ENCODE measurements around the gene GPS2.

GPS2 gene

DNA sequence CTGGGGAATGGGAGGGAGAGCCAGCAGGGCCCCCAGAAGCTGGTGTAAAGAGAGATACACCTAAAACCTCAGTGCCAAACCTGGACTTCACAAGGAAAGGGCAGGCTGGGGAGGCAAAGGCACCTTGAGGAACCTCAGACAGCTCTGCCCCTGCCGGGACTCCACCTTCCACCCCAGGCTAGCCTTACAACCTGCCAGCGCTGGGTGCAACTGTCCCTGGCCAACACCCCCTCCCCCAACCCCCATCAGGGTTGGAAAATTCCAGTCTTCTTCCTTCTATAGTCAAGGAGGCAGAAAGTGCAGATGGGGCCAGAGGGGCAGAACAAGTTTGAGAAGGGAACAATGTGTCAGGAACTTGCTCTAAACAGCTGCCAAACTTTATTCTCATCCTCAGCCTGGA lies 23.0 kb downstream of the GPS2 start:
- no peak for DNase-seq

DNA sequence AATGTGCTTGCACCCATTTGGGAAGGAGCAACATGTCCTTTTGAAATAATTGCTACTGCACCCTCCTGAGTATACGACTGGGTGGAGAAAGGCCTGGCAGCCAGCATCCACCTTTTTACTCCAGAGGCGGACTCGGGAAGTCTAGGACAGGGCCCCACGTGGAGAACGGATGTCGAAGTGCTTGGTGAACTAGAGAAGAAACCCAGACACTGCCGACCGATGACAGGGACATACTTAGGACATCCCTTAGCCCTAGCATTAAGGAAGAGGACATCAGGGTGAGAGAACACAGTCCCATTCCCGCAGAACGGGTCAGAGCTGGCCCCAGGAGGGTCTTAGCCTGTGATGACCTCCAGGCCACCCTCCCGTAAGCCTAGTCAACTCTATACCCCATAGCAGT lies 24.5 kb downstream of the GPS2 start:
- no peak for DNase-seq

DNA sequence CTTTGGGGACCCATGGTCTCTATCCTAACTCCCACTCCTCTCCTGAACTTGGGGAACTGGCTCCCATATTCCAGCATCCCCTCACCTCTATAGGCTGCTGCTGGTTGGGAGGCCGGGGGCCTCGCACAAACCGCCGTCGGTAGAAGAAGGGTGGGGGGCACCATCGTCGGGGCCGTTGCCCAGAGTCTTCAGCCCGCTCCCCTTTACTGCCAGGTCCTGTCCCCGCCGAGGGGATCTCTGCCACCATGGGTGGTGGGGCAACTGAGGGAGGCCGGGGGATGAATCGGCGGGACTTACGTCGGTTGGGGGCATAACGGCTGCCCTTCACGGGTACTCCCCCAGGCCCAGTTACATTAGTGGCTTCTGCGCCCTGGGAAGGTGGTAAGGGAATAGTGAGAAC lies 25.0 kb downstream of the GPS2 start:
- no peak for DNase-seq

DNA sequence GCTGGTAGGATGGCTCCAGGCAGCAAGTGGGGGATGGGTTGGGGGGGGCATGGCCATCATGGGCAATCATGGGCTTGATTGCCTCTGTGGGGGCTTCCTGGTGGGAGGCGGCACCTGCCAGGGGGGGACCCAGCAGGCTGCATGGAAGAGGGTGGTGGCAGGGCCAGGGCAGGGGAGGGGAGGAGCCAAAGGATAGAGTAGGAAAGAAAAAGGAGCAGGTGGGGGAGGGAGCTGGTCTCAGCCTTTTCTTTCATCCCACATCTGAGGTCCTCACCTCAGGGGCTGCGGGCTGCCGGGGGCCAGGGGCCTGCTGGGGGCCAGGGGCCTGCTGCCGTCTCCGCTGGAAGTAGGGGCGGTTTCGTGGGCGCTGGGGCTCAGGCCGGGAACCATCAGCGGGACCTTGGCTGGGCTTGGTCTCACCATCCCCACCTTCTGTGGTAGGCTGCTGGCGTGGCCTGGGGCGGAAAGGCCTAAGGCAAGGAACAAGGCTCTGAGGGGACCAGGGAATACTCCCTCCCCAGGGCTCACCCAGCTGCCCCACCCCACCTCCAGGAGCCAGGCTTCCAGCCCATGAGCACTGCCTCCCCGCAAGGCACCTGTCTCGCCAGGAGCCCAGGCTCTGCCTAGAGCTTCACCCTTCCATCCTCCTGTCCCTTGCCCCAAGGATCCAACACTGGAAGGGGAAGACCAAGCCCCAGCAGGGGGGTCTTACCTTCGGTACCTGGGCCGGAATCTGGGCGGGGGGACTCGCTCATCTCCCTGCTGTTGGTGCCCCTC lies 25.7 kb downstream of the GPS2 start:
- DNase-seq: no peak

DNA sequence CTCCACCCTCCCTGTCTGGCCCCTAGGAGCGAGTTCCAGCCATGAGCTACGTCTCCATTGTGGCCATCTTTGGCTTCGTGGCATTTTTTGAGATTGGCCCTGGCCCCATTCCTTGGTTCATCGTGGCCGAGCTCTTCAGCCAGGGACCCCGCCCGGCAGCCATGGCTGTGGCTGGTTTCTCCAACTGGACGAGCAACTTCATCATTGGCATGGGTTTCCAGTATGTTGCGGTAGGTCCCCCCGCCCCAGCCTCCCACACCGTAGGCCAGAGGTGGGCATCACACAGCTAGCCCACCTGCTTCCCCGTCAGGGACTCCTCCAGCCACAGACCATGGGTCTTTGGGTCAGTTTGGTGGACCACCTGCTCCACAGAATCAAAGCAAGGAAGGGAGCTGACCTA lies 29.5 kb downstream of the GPS2 start:
- no peak for DNase-seq

DNA sequence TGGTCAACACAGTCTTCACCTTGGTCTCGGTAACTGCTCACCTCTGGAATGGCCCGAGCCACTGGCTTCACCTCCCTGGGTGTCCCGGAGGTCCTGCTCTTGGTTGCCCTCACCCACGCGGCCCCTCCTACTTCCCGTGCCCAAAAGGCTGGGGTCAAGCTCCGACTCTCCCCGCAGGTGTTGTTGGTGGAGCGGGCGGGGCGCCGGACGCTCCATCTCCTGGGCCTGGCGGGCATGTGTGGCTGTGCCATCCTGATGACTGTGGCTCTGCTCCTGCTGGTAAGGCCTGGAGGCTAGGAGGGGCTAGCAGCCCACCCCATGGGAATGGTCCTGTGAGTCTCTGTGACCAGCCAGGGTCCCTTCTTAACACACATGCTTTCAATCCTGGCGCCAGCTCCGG lies 30.2 kb downstream of the GPS2 start:
- no peak for DNase-seq

DNA sequence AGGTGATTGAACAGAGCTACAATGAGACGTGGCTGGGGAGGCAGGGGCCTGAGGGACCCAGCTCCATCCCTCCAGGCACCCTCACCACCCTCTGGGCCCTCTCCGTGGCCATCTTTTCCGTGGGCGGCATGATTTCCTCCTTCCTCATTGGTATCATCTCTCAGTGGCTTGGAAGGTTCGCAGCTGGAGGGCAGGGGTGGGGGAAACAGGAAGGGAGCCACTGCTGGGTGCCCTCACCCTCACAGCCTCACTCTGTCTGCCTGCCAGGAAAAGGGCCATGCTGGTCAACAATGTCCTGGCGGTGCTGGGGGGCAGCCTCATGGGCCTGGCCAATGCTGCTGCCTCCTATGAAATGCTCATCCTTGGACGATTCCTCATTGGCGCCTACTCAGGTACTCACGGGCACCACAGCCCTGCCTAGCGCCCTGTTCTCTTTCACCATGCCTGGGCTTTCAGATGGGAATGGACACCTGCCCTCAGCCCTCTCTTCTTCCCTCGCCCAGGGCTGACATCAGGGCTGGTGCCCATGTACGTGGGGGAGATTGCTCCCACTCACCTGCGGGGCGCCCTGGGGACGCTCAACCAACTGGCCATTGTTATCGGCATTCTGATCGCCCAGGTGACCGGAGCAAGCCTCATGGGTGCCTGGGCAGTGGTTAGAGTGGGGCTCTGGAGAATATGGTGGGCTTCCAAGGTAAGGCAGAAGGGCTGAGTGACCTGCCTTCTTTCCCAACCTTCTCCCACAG lies 31.5 kb downstream of the GPS2 start:
- DNase-seq: no peak

DNA sequence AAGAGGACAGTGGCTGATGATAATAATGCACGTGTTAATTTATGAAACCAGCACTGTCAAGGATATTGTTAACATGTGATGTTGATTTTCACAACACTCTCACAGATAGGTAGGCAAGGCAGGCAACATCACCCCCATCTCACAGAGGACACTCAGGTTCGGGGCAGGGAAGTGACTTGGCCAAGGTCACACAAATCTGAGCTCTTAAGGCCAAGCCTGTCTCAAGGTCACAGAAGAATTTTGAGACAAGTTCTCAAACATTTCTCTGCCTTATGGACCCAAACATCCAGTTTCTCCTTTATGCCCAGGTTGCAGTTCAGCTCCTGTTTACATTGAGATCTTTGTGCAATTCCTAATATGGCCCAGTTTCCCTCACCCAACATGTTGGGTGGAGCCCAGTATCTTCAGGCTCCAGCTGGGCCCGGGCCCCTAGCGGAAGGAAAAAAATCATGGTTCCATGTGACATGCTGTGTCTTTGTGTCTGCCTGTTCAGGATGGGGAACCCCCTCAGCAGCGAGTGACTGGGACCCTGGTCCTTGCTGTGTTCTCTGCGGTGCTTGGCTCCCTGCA lies 32.3 kb downstream of the GPS2 start:
- no peak for DNase-seq

DNA sequence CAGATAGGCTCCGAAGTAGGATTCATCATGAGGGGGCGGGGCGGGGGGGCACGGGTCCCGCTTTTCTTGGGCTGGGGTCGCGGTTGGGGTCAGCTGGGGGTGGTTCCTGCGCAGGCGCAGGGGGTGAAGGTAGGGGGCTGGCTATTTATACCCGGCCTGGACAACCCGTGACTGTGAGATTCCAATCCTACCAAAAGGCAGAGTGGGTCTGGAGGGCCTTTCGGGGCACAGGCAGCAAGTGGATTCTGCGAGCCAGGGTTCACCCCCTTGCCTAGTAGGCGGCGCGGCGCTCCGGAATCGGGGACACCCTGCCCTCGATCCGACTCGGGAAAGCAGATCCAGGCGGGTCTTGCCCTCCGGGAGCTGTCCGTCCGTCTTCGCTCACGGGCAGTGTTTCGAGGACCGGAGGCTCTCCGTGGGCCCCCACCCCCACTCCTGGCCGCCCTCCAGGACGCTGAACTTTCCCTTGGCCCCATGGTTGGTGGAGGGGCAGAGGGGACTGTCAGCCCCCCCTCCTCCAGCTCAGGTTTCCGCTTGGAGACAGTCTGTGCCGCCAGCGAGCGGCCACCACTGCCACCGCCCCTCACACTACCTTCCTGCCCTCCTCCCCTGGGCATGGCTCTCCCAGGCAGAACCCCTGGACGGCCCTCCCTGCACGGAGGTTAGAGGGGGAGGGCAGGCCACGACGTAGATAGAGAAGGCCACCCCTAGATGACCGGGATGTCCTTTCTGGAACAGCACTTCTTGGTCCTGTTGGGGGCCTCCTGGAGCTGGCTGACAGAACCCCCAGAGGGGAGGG lies 33.0 kb downstream of the GPS2 start:
- no peak for DNase-seq

DNA sequence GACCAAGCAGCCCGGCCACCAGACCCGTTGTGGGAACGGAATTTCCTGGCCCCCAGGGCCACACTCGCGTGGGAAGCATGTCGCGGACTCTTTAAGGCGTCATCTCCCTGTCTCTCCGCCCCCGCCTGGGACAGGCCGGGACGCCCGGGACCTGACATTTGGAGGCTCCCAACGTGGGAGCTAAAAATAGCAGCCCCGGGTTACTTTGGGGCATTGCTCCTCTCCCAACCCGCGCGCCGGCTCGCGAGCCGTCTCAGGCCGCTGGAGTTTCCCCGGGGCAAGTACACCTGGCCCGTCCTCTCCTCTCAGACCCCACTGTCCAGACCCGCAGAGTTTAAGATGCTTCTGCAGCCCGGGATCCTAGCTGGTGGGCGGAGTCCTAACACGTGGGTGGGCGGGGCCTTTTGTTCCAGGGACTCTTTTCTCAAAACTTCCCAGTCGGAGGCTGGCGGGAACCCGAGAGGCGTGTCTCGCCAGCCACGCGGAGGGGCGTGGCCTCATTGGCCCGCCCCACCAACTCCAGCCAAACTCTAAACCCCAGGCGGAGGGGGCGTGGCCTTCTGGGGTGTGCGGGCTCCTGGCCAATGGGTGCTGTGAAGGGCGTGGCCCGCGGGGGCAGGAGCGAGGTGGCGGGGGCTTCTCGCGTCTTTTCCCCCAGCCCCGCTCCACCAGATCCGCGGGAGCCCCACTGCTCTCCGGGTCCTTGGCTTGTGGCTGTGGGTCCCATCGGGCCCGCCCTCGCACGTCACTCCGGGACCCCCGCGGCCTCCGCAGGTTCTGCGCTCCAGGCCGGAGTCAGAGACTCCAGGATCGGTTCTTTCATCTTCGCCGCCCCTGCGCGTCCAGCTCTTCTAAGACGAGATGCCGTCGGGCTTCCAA lies 33.8 kb downstream of the GPS2 start, which contains the start of gene SLC2A4:
TSS of gene SLC2A4 (plus strand) at position 645 of the 879 bp plus-strand sequence. CDS start at position 862, 217 bp downstream.
- DNase-seq: peak; percentile 80

DNA sequence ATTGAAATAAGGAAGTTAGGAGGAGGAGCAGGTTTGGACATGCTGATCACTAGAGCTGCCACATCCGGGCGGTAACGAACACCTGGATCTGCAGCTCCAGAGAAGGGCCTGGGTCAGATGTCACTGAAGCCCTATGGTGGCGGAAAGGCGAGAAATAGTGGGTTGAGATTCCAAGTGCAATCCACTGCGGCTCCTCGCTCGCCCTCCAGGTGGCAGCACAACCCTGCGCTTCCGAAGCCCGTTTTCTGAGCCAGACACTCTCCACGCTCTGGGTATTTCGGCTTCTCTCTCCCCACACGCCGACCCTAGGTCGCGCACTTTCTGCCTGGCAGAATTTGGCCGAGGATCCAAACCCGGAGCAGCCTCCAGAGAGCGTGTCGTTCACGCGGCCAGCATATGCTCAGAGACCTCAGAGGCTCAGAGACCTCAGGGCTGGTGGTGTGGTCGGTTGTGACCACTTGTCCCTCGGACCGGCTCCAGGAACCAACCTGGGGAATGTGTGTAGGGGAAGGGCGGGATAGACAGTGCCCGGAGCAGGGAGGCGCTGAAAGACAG lies 34.6 kb downstream of the GPS2 start:
- DNase-seq: peak; percentile 87

DNA sequence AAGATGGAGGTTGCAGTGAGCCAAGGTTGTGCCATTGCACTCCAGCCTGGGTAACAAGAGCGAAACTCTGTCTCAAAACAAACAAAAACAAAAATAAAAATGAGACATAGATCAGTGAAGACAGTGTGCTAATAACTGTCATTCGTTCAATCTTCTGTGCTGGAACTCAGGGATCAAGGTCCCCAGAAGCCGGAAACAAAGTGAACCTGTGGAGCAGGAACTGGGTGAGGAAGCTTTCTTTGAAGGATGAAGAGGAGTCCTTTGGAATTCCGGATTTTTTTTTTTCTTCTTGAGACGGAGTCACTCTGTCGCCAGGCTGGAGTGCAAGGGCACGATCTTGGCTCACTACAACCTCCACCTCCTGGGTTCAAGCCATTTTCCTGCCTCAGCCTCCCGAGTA lies 35.7 kb downstream of the GPS2 start:
- no peak for DNase-seq

DNA sequence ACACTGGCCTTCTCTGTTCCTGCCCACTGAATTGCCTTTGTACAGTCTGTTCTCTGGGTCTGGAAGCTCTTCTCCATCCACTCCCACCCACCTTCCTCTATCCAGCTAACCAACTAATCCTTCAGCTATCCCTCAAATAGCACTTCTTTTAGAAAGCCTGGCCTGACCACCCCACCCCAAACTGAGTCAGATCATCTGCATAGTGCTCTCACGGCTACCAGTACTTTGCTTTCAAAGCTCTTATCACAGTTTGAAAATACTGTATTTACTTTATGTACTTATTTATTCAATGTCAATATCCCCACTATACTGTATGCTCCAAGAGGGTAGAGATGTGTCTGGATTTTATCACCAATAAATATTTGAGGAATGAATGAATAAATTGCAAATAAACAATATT lies 48.4 kb downstream of the GPS2 start:
- DNase-seq: no peak

DNA sequence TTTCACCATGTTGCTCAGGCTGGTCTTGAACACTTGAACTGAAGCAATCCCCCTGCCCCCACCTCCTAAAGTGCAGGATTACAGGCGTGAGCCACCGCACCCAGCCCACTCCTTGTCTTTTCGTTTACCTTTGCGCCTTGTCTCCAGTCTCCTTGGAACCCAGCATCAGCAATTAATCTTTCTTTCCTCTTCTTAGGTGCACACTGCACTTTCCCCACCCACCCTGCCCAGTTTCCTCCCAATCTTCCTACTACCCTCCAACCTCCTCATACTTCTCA lies 51.4 kb downstream of the GPS2 start:
- DNase-seq: no peak

DNA sequence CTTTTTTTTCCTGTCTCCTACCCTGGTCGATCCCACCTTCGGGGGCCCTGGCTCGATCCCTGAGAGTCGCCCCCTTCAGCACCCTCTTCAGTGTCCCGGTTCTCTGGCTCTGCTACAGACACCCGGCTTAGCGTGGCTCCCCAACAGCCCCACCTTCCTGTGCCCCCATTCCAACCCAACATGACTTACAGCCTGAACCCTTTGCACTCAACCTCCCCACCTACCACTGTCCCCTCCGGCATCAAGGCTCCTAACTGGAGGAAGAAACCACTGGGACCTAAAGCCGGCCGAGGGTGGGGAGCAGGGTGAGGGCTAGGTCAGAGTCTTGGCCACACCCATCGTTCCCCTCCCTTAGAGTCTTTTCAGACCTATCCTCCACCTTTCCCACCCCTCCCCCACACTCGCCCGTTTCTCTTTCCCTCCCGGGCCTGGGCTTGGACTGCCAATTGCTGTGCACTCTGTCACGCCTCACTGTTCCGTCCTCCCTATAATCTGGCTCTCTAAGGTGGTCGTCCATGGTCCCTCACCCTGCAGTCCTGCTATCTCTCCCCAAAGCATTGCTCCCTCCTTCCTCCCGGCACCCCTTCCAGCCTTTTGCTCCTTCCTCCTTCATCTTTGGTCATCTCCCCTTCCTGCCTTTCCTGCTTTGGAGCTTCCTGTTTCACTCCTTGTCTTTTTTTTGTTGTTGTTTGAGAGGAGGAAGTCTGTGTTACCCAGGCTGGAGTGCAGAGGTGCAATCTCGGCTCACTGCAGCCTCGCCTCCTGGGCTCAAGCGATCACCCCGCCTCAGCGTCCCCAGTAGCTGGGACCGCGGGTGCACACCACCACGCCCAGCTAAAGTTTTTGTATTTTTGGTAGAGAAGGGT lies 52.0 kb downstream of the GPS2 start:
- DNase-seq: no peak

All from activated CD4-positive, alpha-beta T cell treated with anti-CD3 and anti-CD28 coated beads, Interleukin-2, amount 50 U/mL, for 1 hour (primary cell).